Raji (cell line): ENCODE data around the gene ARID2.

Source experiments
- POLR2A ChIP-seq: IDR thresholded peaks from 2 replicates; pipeline ENCODE4 v1.6.1; 2011; ENCODE audit warnings: low read depth, low read length, control low read depth; ENCODE audit not compliant: insufficient read depth

ARID2 gene

GRCh38 chr12:45730348-45731189 is 1.1 kb downstream of the ARID2 start:
- TF ChIP-seq POLR2A: 0 out of 2 replicates have a peak, but pooled peaks have one; percentile 17

GRCh38 chr12:45731190-45731775 is 1.8 kb downstream of the ARID2 start:
- no peak for TF ChIP-seq POLR2A

GRCh38 chr12:45732250-45732649 is 2.7 kb downstream of the ARID2 start:
- TF ChIP-seq POLR2A: no peak

GRCh38 chr12:45732936-45733335 is 3.4 kb downstream of the ARID2 start:
- no peak for TF ChIP-seq POLR2A

- TF ChIP-seq POLR2A: no peak
These were observed 8.1 kb downstream of the ARID2 start for GRCh38 chr12:45737638-45738037.

- TF ChIP-seq POLR2A: no peak
These were observed 13.1 kb downstream of the ARID2 start for GRCh38 chr12:45742590-45742989.

GRCh38 chr12:45743247-45743646 is 13.7 kb downstream of the ARID2 start:
- no peak for TF ChIP-seq POLR2A

- no peak for TF ChIP-seq POLR2A
These were observed 16.4 kb downstream of the ARID2 start for GRCh38 chr12:45745861-45746277.

- TF ChIP-seq POLR2A: no peak
These were observed 27.2 kb downstream of the ARID2 start for GRCh38 chr12:45756666-45757065.

- no peak for TF ChIP-seq POLR2A
These were observed 27.7 kb downstream of the ARID2 start for GRCh38 chr12:45757172-45757571.

GRCh38 chr12:45760333-45760732 is 30.8 kb downstream of the ARID2 start:
- TF ChIP-seq POLR2A: no peak

- TF ChIP-seq POLR2A: no peak
These were observed 32.9 kb downstream of the ARID2 start for GRCh38 chr12:45762185-45763110.

GRCh38 chr12:45763381-45763780 is 33.9 kb downstream of the ARID2 start:
- TF ChIP-seq POLR2A: no peak

- no peak for TF ChIP-seq POLR2A
These were observed 38.7 kb downstream of the ARID2 start for GRCh38 chr12:45768194-45768593.

- TF ChIP-seq POLR2A: no peak
These were observed 44.2 kb downstream of the ARID2 start for GRCh38 chr12:45773747-45774146.

GRCh38 chr12:45774508-45775162 is 45.1 kb downstream of the ARID2 start:
- TF ChIP-seq POLR2A: no peak

GRCh38 chr12:45775465-45775864 is 46.0 kb downstream of the ARID2 start:
- TF ChIP-seq POLR2A: no peak
